Measurements from ENCODE around the gene TRMU.

DNA sequence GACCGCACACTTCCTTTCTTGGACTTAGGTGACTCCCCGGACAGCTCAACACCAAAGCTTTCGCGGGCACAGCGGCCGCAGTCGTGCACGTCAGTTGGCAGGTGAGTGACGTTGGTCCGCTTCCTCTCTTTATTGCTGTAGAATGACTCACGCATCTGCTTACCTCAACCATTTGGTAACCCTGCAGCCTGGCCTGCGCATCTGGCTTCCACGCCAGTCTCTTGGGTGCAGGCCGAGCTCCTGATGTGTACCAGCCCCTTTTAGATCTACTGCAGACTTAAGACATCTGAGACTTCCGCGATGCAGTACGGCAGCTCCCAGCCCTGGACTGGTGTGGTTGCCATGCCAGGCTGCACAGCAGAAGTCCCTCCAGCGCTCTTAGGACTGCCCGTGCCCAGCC, 12.4 kb upstream of the TRMU start:
- no peak for TF ChIP-seq GATA3 (IDR thresholded peaks at IDR 0.05; ENCODE audit: low read depth, low read length)
- no peak for TF ChIP-seq GATA2 (IDR thresholded peaks at IDR 0.05; ENCODE audit: low read depth, low read length)

Data from SH-SY5Y (cell line).